Measurements from ENCODE around the gene RNF20. TPM values are rescaled to one million over a fixed set of nuclear protein-coding genes. Genes with fewer than 3 reads are reported as not detected.

The RNF20 gene
- total and polyA plus RNA-seq, 10 donors, result 8.3 to 46.1 (median 23.3) TPM

DNA sequence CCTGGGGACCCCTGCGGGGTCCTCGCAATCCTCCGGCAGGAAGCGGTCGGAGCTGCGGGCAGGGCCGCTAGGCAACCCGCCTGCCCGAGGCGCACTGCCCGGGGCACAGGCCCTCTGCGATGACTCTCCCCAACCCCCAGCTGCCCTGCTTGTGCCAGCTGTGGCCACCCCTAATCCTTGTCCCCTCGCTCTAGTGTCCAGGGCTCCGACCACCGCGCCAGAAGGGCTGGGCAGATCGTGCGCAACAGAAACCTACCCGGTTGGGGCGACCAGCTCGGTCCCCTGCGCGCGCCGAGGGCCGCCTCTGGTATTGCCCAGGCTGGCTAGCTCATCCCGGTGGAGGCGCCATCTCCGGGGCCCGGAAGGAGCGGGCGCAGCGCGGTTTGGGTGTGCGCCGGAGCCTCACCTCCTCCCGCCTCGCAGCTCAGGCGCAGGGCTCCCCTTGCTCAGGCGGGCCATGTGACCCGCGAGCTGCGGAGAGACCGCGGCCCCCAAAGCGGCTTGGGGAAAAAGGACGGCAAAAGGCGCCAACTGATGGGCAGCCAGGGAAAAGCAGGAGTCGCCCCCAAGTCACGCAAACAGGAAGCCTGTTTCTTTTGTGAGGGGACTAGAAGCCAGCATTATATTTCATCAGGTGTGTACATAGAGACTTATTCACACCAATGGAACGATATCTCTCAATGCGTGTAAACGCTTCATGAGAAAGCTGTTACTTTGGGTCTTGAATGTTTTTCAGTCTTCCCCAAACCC lies 46.8 kb upstream of the RNF20 start:
- peak; percentile 74 for DNase-seq
- H3K27ac ChIP-seq, result peak overlapping the region in 7 of 8 donors; percentile 15 to 78 (median 65)
- H3K36me3 ChIP-seq, result no peaks in the 10 kb centered on the region
- 2 to 9% (median 4%) methylated on average over 17 to 53 of the region's 53 CpGs for WGBS, 5 donors
- peak overlapping the region; percentile 28 to 74 (median 46) for H3K4me3 ChIP-seq
- peaks cover 0 to under 1% (median 0%) of the 10 kb centered on the region in 8 donors for H3K9me3 ChIP-seq
- H3K4me1 ChIP-seq, result peaks cover 0 to 19% (median 13%) of the 10 kb centered on the region in 6 donors
- TF ChIP-seq POLR2AphosphoS5 (IDR thresholded peaks at IDR 0.05) (peak in 2 of 3 donors; percentile 27 to 52), POLR2A (IDR thresholded peaks at IDR 0.05) (no peak)
- TF ChIP-seq, protein P1, sequence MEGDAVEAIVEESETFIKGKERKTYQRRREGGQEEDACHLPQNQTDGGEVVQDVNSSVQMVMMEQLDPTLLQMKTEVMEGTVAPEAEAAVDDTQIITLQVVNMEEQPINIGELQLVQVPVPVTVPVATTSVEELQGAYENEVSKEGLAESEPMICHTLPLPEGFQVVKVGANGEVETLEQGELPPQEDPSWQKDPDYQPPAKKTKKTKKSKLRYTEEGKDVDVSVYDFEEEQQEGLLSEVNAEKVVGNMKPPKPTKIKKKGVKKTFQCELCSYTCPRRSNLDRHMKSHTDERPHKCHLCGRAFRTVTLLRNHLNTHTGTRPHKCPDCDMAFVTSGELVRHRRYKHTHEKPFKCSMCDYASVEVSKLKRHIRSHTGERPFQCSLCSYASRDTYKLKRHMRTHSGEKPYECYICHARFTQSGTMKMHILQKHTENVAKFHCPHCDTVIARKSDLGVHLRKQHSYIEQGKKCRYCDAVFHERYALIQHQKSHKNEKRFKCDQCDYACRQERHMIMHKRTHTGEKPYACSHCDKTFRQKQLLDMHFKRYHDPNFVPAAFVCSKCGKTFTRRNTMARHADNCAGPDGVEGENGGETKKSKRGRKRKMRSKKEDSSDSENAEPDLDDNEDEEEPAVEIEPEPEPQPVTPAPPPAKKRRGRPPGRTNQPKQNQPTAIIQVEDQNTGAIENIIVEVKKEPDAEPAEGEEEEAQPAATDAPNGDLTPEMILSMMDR (IDR thresholded peaks at IDR 0.05 in 8 of 11, conservative IDR thresholded peaks at IDR 0.05 in 3 of 11), result peak in 1 of 11 experiments; percentile 9
- intact Hi-C loops (cut with DNase I; ENCODE audit: low total_unique reads), result no loop called here
- peaks cover 0 to 73% (median 17%) of the 10 kb centered on the region in 7 donors for H3K27me3 ChIP-seq (replicated peaks in 1 of 7)

DNA sequence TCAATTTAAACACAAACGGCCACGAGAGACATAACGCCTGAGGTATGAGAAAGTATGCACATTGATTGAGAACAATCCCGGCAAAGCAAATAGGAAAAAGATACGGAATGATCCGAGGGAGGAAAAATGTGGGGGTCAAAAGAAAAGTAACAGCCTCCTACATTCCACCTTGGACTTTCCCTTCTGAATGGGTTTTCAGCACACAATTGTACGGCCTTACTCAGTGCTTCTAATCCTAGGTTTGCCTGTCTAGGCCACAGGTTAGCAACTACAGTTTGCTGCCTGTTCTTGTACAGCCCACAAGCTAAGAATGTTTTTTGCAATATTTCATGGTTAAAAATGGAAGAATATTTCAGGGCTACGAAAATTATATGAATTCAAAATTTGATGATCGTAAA lies 46.2 kb upstream of the RNF20 start:
- Histone ChIP-seq H3K27ac (peak overlapping the region in 4 of 8 donors; percentile 65 to 78 (median 69)), H3K4me1 (peaks cover 0 to 19% (median 13%) of the 10 kb centered on the region in 6 donors), H3K36me3 (no peaks in the 10 kb centered on the region), H3K9me3 (peaks cover 0 to 6% (median 0%) of the 10 kb centered on the region in 8 donors), H3K4me3 (peak overlapping the region in 3 of 8 donors; percentile 46 to 74 (median 64)), H3K27me3 (replicated peaks in 1 of 7) (peaks cover 0 to 67% (median 17%) of the 10 kb centered on the region in 7 donors)
- WGBS, 5 donors, result 42 to 58% (median 49%) methylated on average over 9 of the region's 9 CpGs
- DNase-seq, result no peak
- TF ChIP-seq POLR2A (IDR thresholded peaks at IDR 0.05), result no peak
- TF ChIP-seq POLR2AphosphoS5 (IDR thresholded peaks at IDR 0.05), result no peak
- TF ChIP-seq, protein P1 (IDR thresholded peaks at IDR 0.05 in 8 of 11, conservative IDR thresholded peaks at IDR 0.05 in 3 of 11), result no peak
- intact Hi-C loops (cut with DNase I; ENCODE audit: low total_unique reads), result no loop called here

DNA sequence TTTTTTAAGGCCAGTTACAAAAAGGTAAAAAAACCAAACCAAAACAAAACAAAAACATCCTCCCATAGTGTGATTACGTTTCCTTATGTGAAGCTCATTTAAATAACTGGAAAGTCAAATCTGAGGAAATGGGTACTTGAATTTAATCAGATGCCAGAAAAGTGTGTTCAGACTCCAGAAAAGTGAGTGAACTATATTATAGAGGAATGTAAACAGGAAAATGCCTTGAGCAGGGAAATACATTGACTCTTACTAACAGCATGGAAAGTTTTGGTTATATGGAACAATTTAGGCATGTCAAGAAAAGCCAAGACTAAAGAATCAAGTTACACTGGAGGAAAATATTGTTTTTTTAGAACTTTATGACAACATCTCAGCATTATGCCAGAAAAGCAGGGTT lies 37.8 kb upstream of the RNF20 start:
- Histone ChIP-seq H3K36me3 (no peaks in the 10 kb centered on the region), H3K4me3 (no peak overlapping the region), H3K27me3 (replicated peaks in 1 of 7) (peaks cover 0 to 5% (median 0%) of the 10 kb centered on the region in 7 donors), H3K9me3 (peaks cover 0 to 11% (median 0%) of the 10 kb centered on the region in 8 donors), H3K4me1 (no peaks in the 10 kb centered on the region), H3K27ac (no peak overlapping the region)
- WGBS, 5 donors, result 24 to 43% (median 34%) methylated on average over 1 of the region's 1 CpG
- intact Hi-C loops (cut with DNase I; ENCODE audit: low total_unique reads), result no loop called here
- TF ChIP-seq POLR2A (IDR thresholded peaks at IDR 0.05) (no peak), POLR2AphosphoS5 (IDR thresholded peaks at IDR 0.05) (no peak)
- TF ChIP-seq, protein P1 (IDR thresholded peaks at IDR 0.05 in 8 of 11, conservative IDR thresholded peaks at IDR 0.05 in 3 of 11), result no peak
- no peak for DNase-seq

DNA sequence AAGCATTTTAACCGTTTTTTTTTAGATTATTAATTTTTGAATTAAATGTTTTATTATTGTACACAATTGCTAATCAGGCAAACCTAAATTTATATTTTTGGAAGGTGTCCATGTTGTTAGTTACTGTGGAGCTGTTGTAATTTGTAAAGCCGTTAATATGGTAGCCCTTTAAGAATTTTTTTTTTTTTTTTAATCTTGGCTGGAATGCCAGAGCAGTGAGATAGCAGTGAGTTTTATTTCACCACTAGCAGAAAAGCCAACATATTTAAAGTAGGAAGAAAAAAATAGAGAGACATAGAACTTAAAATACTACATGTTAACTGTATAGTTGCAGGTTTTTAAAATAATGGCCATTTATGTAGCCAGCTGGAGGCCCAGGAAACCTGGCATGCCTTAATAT lies 35.3 kb upstream of the RNF20 start:
- TF ChIP-seq, protein P1 (IDR thresholded peaks at IDR 0.05 in 8 of 11, conservative IDR thresholded peaks at IDR 0.05 in 3 of 11), result no peak
- TF ChIP-seq POLR2A (IDR thresholded peaks at IDR 0.05) (no peak), POLR2AphosphoS5 (IDR thresholded peaks at IDR 0.05) (no peak)
- Histone ChIP-seq H3K36me3 (no peaks in the 10 kb centered on the region), H3K4me1 (no peaks in the 10 kb centered on the region), H3K27me3 (replicated peaks in 1 of 7) (no peaks in the 10 kb centered on the region), H3K4me3 (no peak overlapping the region), H3K27ac (no peak overlapping the region), H3K9me3 (no peaks in the 10 kb centered on the region)
- DNase-seq, result no peak
- 75 to 95% (median 85%) methylated on average over 2 of the region's 2 CpGs for WGBS, 5 donors
- intact Hi-C loops (cut with DNase I; ENCODE audit: low total_unique reads), result no loop called here
